DND-41 (cell line): ENCODE results near the gene FBXO21.
"Not testable (repeated sequence)": the region's sequence is repeated elsewhere in the genome, so short reads cannot be mapped to it uniquely, and the experiment has no call there.

Source experiments
- CTCF ChIP-seq: IDR thresholded peaks from 2 replicates; pipeline ENCODE4 v1.5.1; 2012; ENCODE audit warnings: borderline replicate concordance, low read length, moderate library complexity, mild to moderate bottlenecking; ENCODE audit not compliant: poor library complexity, severe bottlenecking; ENCODE audit errors: extremely low read depth
- EZH2 ChIP-seq: IDR thresholded peaks from 3 replicates; pipeline ENCODE4 v1.6.1; 2012; ENCODE audit warnings: borderline replicate concordance, low read depth, mild to moderate bottlenecking, moderate library complexity, low read length, inconsistent platforms; ENCODE audit not compliant: severe bottlenecking

- not testable (repeated sequence) for TF ChIP-seq CTCF, EZH2
Observed at GRCh38 chr12:117192581-117192980, 2.3 kb upstream of the FBXO21 start.
